HG03039 (cell line): ENCODE data around the gene CCL4.
"Not testable (repeated sequence)": the region's sequence is repeated elsewhere in the genome, so short reads cannot be mapped to it uniquely, and the experiment has no call there.

Experiments
- ATAC-seq: cut with Tn5 transposase; IDR thresholded peaks from one replicate; pipeline ENCODE4 v1.9.1; 2021; ENCODE audit warnings: mild to moderate bottlenecking, moderate library complexity; ENCODE audit not compliant: unreplicated experiment

The CCL4 gene

DNA sequence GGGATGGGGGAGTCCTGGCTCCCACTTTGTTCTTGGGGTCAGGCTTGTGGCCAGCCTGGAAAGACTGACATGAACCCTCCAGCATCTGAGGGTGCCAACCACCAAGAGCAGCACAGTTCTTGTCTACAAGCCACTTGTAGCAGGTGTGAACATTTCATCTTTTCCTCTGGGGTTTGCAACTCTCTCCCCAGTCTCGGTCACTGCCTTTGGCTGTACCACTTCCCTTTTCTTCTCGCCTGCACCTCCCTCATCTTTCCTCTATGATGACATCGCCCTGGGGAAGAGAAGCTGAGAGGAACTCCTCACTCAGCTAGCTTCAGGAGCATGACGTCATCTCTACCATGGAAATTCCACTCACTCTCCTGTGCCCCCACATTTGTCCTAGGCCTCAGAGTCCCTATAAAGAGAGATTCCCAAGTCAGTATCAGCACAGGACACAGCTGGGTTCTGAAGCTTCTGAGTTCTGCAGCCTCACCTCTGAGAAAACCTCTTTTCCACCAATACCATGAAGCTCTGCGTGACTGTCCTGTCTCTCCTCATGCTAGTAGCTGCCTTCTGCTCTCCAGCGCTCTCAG is at the start of gene CCL4:
Gene CCL4 (plus strand): TSS at position 427 of the 575 bp plus-strand sequence. CDS start 79 bp downstream, at position 506.
- ATAC-seq = peak; percentile 63

DNA sequence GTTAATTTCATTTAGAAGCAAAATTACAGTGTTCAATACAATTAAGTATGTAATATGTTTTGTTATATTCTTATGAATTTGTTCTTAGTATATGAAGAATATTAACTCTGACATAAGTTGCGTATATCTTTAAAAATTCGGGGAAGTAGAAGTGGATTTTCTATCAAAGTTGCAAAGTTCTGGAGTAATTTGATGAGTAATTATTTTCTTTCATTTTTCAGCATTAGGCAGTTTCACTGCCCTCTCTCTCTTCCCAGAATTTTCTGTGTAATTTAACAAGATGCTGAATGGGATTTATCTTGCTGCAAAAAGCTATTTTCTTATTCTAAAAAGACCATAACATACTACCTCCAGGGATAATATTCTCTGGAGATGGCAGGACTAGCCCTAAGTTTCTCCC is 48.5 kb upstream of the CCL4 start:
- no peak for ATAC-seq

DNA sequence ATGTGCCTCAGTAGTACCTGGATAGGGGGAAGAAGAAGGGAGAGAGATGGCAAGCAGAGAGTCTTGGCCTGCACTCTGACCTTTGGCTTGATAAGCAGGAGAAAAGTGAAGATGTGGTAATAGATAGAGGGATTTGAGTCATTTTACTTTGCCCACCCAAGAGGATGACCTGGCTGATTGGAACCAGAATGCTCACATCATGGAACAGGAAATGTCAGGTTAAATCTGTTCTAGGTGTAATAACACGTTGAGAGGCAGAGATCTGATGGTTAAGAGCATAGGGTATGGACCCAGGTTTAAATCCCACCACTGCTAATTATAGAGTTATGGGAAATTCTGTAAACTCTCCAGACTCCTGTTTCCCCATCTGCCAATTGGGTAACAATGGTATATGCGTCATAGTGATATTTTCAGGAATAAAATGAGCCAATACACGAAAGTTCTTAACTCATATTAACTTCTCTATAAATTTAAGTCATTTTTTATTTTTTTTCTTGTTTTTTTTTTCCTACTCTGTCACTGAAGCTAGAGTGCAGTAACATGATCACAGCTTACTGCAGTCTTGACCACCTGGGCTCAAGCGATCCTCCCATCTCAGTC is 47.6 kb upstream of the CCL4 start:
- ATAC-seq = no peak

DNA sequence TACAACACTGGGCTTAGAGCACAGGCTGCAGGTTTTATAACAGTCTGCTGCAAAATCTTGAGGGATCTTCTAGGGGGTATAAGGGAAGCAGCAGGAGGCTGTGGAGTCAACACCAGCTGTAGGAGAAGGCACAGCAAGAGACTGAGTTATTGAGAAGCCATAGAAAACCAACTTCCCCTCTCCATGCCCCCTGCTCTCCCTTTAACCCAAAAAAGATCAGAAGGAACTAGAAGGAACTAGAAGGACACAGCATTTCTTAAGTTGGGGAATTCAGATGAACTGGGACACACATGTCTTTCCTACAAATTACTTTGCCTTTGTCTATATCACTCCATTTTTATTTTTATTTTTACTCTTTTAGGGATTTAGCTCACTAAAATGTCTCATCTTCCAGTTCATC is 45.7 kb upstream of the CCL4 start:
- no peak for ATAC-seq

DNA sequence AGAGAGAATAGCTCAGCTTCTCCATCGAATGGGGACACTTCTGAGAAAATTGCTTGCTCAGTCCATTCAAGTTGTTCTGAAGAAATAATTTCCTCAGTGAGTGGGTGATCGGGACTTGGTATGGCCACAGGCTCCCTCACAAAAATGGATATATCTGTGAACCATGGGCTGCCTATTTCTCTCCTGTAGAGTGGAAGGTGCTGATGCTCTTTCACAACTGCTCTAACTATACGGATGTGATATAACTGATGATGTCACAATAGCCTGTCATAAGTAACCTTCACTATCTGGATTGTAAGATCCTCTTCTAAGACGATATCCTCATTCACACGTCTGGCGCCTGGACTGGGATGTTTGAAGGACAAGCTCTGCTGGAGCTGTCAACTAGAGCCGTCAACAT is 44.2 kb upstream of the CCL4 start:
- ATAC-seq = no peak

DNA sequence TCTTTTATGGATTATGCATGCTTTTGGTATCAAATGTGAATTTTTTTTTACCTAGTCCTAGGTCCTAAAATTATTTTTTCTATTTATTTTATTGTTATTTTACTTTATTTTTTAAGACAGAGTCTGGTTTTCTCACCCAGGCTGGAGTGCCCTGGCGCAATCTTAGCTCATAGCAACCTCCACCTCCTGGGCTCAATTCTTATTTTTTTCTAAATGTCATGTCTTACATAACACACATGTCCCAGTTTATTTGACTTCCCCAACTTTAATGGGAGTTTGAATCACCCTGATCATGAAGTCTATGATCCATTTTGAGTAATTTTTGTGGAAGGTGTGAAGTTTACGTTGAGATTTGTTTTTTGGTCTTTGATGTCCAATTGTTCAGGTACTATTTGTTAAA is 42.8 kb upstream of the CCL4 start:
- ATAC-seq = no peak

DNA sequence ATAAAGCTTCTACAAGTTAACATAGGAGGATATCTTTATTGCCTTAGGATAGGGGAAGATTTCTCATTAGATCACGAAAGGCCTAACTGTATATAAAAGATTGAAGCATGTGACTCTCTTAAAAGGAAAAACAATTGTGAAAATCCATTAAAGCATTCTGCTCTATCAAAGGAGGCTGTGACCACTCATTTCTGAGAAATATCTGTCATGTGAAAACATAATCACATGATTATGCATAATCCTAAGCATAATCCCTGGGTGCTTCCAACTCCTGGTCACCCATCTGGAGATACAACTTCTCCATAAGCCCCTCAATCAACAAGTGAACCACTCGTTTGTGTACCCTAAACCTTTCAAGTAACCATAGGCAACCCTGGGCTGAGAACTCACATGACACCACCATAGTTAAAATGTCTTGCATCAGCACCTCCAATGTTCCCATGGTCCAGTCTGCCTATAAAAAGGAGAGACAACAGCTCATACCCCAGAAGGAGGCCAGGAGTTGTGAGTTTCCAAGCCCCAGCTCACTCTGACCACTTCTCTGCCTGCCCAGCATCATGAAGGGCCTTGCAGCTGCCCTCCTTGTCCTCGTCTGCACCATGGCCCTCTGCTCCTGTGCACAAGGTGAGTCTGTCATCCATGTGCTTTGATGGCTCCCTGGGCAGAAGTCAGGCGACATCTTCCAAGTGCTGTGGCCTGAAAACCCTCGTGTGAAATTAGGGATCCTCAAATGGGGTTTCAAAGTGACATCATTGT is 39.7 kb upstream of the CCL4 start, which contains the start of gene CCL18:
Gene CCL18 (plus strand): TSS at position 487 of the 756 bp plus-strand sequence. CDS start 71 bp downstream, at position 558.
- no peak for ATAC-seq

DNA sequence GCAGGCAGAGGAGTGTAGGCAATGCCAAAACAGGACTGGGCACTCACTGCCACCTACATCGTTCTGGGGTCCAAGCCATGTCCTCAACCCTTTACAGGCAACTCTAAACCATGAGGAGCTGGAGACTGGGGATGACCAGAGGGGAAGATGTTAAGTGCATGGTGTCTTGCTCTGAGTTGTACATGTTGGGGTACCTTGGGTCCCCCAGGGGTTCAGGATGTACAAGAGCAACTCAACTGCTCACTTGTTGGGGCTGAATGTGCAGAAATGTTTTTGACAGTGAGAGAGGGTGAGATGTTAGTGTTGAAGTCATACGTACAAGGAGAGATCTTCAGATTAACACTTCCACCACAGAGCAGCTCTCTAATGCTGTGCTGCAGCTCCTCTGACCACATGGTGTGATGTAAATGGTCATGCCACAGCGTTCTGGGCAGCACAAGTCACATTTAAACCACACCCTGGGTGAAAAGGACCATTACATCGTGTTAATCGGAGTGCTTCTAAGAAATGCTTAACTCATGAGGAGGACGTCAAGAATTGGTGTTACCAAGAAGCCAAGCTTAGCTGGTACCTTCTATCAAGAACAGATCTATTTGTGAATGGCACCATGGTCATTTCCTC is 37.2 kb upstream of the CCL4 start:
- no peak for ATAC-seq

DNA sequence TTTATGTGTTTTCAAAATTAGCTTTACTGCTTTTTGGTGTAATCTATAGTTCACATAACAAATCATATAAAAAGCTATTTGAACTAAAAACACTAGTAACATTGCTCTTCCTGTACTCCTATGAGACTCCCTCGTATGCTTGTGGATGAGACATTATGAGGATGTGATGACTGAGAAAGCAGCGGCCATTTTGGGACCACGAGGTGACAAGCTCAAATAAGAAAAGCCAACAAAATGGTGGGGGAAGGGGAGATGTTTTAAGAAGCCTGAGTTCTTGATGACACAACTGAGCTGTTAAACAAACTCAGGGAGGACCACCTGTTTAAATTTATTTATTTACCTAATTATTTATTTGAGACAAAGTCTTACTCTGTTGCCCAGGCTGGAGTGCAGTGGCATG is 35.1 kb upstream of the CCL4 start:
- ATAC-seq = no peak

DNA sequence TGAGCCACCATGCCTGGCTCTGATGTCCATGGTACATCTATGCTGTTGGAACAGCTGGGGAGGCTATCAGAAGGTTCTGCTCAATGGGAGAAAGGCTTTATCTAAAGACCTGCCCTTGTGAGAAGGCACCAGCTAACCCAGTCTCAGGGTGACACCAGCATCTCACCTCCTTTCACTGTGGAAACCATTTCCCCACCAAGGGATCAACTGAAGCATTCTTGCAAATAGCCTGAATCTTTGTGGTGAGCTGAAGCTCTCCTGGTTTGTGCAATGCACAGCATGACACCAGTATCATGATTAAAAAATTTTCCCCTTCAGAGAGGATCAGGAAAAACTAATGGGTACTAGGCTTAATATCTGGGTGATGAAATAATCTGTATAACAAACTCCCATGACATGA is 34.5 kb upstream of the CCL4 start:
- no peak for ATAC-seq

DNA sequence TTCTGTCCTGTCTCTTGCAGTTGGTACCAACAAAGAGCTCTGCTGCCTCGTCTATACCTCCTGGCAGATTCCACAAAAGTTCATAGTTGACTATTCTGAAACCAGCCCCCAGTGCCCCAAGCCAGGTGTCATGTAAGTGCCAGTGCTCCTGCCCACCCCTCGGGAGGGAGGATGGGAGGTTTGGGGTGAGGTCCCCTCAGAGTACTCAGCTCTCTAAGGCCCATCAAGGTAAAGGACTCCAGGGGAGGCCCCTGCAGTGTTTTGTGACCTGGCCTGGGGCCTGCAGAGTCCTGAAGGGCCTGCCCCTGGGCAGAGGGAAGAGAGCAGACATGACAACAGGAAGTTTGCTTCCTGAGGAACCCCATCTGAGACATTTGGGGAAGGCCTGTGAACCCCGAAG is 33.2 kb upstream of the CCL4 start:
- no peak for ATAC-seq

DNA sequence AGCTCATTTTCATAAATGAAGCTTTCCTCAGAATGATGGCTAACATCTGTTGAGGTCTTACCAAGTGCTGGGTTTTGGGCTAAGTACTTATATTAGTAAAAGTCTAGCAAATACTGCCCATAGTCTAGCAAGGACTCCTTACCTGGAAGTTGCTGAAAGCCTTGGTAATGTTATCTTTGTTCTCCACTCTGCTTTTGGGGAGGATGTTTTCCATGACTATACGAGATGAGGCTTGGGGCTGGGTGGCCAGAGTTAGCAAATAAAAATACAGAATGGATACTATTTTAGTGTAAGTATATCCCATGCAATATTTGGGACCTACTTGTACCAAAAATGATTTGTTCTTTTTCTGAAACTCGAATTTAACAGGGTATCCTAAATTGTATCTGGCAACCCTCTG is 31.9 kb upstream of the CCL4 start:
- ATAC-seq = no peak

DNA sequence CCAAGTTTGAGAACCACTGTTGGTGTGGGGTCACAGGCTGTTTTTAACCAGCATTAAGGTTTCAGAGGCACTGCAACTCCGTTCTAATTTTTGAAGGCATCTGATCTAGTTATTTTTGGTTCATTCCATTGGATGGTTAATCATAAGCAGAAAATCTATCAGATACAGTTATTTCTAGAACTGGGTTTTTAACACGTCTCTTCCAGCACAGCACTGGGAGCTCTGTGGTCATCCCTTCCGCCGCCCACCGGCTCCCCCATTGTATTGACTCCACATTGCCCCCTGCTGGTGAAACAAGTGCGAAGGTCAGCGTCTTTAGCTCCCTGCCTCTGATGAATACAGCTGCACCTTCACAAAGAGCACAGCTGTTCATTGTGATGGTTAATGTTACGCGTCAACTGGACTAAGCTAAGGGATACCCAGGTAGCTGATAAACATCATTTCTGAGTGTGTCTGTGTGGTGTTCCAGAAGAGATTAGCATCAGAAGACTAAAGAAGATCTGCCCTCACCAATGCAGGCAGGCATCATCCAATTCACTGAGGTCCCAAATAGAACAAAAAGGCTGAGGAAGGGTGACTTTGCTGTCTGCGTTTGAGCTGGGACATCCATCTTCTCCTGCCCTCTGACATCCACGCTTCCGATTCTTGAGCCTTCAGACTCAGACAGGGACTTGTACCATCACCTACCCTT is 31.1 kb upstream of the CCL4 start:
- ATAC-seq = no peak

DNA sequence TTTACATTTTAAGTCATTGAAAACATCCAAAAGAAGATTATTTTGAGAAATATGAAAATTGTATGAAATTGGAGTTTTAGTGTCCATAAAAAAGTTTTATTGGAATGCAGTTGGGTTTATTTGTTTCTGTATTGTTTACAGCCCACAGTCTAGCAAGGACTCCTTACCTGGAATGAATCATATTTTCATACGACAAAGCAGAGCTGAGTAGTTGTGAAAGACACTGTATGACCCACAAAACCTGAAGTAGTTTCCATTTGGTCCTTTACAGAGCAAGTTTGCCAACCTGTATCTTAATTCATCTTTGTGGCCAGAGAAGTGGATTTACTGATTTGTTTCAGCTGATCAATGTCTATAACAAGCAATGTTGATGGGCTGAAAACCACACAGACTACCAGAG is 29.3 kb upstream of the CCL4 start:
- ATAC-seq = no peak

DNA sequence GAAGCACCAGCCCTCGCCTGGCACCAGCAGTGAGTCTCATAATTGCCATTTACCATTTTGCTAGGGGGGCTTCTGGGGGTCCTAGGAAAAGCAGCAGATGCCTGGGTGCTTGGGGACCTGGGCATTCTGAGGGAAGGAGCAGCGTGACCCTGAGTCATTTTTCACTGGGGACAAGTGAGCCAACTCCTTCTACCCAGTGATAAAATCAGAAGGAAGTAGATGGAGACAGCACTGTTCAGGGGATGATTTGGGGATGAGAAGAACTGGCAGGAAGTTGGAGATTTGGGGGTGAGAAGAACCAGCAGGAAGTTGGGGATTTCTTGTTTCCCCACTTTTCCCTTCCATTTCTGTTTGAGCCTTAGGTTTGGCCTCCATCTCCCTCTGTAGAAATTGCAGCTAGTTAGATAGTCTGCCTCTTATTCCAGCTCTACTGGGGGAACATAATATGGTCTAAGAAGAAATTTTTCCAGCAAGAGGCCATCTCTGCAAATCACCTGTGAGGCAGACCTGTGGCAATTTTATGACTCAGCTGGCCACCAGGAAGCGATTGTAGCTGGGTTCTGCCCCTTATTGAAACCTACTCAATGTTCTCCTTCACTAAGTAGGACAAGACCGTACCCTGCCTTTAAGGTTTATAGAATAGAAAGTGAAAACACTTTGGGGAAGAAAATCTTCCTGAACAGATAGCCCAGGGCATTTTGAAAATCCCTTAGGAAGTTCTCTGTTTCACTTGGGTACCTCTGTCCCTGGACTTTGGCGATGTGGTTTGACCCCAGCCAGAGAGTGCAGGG is 21.8 kb upstream of the CCL4 start:
- not testable (repeated sequence) for ATAC-seq

DNA sequence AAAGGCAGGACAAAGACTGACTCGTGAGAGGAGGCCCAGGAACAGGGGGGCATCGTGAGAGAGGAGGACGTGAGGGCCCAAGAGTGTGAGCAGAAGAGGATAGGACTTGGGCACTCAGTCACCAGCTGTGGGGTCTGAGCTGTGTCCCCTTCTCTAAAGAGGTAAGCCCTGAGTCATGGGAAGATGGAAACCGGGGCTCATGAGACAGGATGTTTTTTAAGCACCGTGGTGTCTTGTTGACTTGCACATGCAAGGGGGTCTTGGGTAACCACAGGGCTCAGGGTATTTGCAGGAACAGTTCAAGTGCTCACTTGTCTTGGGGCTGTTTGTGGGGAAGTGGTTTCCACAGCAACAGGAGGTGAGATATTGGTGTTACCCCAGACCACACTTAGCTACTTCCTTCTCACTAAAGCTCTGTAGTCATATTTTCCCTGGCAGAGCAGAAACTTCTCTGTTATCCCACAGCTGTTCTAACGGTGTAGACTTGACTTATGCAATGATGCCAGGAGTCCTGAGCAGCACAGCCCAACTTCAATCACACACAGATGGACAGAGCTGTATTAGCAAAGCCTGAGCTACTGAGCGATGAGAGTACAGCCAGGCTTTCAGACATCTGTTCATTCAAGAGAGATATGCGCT is 21.0 kb upstream of the CCL4 start:
- not testable (repeated sequence) for ATAC-seq

DNA sequence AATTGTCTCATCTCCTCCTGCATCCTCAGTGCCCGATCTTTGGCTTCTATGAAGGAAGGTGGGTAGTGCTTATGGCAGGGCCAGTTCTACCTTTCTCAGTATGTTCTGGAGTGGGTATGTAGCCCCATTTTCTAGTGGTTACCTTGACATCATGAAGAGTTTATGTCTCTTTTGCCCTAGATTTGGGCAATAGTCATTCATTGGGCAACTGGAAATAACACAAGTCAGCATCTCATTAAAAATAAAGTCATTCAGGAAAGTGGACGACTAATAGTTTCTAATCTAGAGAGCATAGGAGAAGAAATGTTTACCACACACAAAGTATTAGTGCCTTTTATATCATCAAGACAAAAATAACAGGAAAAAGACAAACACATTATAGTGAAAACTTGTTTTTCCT is 19.9 kb upstream of the CCL4 start:
- not testable (repeated sequence) for ATAC-seq

DNA sequence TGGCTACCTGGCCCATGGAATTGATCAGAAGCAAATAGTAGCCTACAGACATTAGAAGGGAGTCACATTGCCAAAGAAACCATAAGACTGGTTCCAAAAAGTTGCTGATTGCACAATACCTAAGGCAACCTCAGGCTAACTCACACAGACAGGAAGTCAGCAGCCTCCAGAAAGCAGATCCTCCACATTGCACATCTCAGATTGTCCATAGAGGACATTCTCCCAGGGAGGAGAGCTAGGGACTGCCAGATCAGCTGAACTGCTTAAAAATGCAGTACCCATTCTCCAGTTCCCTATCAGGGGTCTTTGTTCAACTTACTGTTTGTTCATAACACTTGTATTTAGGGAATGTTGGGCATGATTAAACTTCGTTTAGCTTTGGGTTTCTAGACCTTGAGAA is 17.9 kb upstream of the CCL4 start:
- ATAC-seq = no peak

DNA sequence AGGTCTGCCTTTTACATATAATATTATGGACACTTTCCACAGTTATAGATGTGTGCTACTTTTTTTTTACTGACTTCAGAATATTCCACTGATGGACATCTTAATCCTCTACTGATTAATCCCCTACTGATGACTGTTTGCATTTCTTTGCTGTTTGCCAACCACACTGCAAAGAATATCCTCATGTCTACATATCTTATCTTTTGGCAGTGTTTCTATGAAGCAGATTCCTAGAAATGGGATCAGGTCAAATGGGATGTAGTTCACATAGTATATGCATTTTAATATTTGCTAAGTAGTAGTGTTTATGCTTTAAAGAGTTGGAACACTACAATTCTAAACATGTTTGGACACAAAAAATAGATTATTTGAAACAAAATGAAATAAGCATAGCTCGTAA is 16.8 kb upstream of the CCL4 start:
- no peak for ATAC-seq

DNA sequence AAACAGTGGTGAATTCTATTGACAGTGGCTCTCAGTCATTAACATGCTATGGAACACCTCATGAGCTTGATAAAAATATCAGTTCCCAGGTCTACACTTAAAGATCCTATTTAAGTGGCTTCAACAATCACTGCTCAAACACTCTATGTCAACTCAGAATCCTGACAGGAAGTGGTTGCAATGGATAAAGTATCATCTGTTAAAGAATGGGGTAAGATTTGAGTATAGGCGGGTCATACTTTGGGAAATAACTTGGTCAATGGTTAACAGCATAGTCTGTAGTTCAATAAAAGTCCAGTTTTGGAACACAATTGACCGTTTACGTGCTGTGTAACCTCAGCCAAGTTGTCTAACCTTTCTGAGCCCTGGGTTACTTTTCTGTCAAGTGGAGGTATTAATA is 16.2 kb upstream of the CCL4 start:
- ATAC-seq = not testable (repeated sequence)
